PFSK-1 (cell line): ENCODE measurements around the gene LAMC1.

Experiments used
- TAF1 ChIP-seq: IDR thresholded peaks from 2 replicates; pipeline ENCODE4 v1.6.1; 2012; ENCODE audit warnings: low read length, control low read depth, borderline replicate concordance; ENCODE audit not compliant: insufficient read depth
- TF ChIP-seq, protein P1 (sequence below), 2 experiments: IDR thresholded peaks; 2 replicates each; pipeline versions ENCODE4 v1.6.1 to v1.8.0; 2011 to 2012; ENCODE audit warnings: low read depth in 2 of 2, low read length in 2 of 2, control low read depth in 1 of 2, inconsistent platforms in 1 of 2, mild to moderate bottlenecking in 1 of 2, moderate library complexity in 1 of 2; ENCODE audit not compliant: insufficient read depth in 1 of 2

DNA sequence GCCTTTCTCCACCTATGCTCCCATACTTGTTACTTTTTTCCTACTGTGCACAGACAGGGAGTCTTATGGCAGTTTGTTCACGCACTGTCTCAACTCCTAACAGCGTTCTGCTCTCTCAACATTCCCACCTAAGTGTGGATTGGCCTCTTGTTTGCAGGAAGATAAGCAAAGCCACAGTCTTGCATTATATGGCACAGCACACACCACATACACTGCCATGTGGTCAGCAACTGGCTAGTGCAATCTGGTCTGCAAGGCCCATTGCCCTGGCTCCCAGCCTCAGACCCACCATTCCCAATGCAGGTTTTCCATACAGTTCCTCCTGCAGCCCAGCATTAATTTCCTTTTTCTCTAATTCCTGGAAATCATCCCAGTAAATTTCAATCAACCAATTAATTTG is 124.5 kb downstream of the LAMC1 start:
- TF ChIP-seq TAF1: no peak
- TF ChIP-seq, protein P1, sequence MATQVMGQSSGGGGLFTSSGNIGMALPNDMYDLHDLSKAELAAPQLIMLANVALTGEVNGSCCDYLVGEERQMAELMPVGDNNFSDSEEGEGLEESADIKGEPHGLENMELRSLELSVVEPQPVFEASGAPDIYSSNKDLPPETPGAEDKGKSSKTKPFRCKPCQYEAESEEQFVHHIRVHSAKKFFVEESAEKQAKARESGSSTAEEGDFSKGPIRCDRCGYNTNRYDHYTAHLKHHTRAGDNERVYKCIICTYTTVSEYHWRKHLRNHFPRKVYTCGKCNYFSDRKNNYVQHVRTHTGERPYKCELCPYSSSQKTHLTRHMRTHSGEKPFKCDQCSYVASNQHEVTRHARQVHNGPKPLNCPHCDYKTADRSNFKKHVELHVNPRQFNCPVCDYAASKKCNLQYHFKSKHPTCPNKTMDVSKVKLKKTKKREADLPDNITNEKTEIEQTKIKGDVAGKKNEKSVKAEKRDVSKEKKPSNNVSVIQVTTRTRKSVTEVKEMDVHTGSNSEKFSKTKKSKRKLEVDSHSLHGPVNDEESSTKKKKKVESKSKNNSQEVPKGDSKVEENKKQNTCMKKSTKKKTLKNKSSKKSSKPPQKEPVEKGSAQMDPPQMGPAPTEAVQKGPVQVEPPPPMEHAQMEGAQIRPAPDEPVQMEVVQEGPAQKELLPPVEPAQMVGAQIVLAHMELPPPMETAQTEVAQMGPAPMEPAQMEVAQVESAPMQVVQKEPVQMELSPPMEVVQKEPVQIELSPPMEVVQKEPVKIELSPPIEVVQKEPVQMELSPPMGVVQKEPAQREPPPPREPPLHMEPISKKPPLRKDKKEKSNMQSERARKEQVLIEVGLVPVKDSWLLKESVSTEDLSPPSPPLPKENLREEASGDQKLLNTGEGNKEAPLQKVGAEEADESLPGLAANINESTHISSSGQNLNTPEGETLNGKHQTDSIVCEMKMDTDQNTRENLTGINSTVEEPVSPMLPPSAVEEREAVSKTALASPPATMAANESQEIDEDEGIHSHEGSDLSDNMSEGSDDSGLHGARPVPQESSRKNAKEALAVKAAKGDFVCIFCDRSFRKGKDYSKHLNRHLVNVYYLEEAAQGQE (IDR thresholded peaks at IDR 0.05; ENCODE audit: insufficient read depth in 1 of 2, low read depth in 2 of 2, low read length in 2 of 2): no peak
